Immature natural killer cell (primary cell): ENCODE results near the gene OR2A12. TPM values are rescaled to one million over a fixed set of nuclear protein-coding genes. Genes with fewer than 3 reads are reported as not detected.
"Not testable (repeated sequence)": the region's sequence is repeated elsewhere in the genome, so short reads cannot be mapped to it uniquely, and the experiment has no call there.

Source experiments
- DNase-seq, 3 donors: peaks; one replicate each; pipeline ENCODE4 v3.0.0; 2022; ENCODE audit warnings: mixed read lengths in 1 of 3
- H3K27ac Mint-ChIP-seq, 6 donors: one replicate each; pipeline ENCODE4 v1.8.0; 2020; ENCODE audit warnings: mixed read lengths in 6 of 6, mild to moderate bottlenecking in 5 of 6, inconsistent platforms in 4 of 6, moderate library complexity in 3 of 6
- H3K27me3 Mint-ChIP-seq, 3 donors: one replicate each; pipeline ENCODE4 v1.8.0; 2020 to 2021; ENCODE audit warnings: low read depth in 3 of 3, mild to moderate bottlenecking in 3 of 3, mixed read lengths in 3 of 3, moderate library complexity in 3 of 3, inconsistent platforms in 1 of 3
- H3K36me3 Mint-ChIP-seq, 3 donors: one replicate each; pipeline ENCODE4 v1.8.0; 2020; ENCODE audit warnings: mixed read lengths in 3 of 3, inconsistent platforms in 2 of 3, mild to moderate bottlenecking in 2 of 3
- H3K4me1 Mint-ChIP-seq, 2 donors: one replicate each; pipeline ENCODE4 v1.8.0; 2020; ENCODE audit warnings: inconsistent platforms in 2 of 2, mild to moderate bottlenecking in 2 of 2, mixed read lengths in 2 of 2, moderate library complexity in 1 of 2
- H3K4me3 Mint-ChIP-seq, 5 donors: one replicate each; pipeline ENCODE4 v1.8.0; 2020; ENCODE audit warnings: mild to moderate bottlenecking in 5 of 5, mixed read lengths in 5 of 5, inconsistent platforms in 3 of 5, moderate library complexity in 3 of 5
- H3K9me3 Mint-ChIP-seq, 6 donors: one replicate each; pipeline ENCODE4 v1.8.0; 2020; ENCODE audit warnings: mild to moderate bottlenecking in 6 of 6, mixed read lengths in 6 of 6, inconsistent platforms in 4 of 6, moderate library complexity in 3 of 6
- polyA plus RNA-seq, 3 donors: library from polyadenylated mRNA; unstranded; fragments of 300-500 nt; fragmentation: Illumina TruSeq; gene quantifications; one replicate each; pipeline ENCODE4 v1.2.3, GENCODE V29; 2021

The OR2A12 gene, protein sequence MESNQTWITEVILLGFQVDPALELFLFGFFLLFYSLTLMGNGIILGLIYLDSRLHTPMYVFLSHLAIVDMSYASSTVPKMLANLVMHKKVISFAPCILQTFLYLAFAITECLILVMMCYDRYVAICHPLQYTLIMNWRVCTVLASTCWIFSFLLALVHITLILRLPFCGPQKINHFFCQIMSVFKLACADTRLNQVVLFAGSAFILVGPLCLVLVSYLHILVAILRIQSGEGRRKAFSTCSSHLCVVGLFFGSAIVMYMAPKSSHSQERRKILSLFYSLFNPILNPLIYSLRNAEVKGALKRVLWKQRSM
- polyA plus RNA-seq, result not detected

- Mint-ChIP-seq H3K4me1 (no peaks in the 10 kb centered on the region), H3K27me3 (peaks cover 0 to 2% (median 0%) of the 10 kb centered on the region in 3 donors), H3K36me3 (no peaks in the 10 kb centered on the region), H3K27ac (no peak within 1 kb of the TSS), H3K4me3 (no peak within 1 kb of the TSS), H3K9me3 (peaks cover 0 to 8% (median 0%) of the 10 kb centered on the region in 6 donors)
- no peak for DNase-seq
These were observed at the start of gene OR2A12 for GRCh38 chr7:144085978-144086377. Gene OR2A12, plus strand, starts transcription at chr7:144086278. Its CDS starts 8,830 bp downstream, at chr7:144095108.

- no peak overlapping the region for H3K27ac Mint-ChIP-seq
- H3K36me3 Mint-ChIP-seq, result no peaks in the 10 kb centered on the region
- no peaks in the 10 kb centered on the region for H3K4me1 Mint-ChIP-seq
- no peak overlapping the region for H3K4me3 Mint-ChIP-seq
- no peak for DNase-seq
- peaks cover 0 to 8% (median 0%) of the 10 kb centered on the region in 6 donors for H3K9me3 Mint-ChIP-seq
- H3K27me3 Mint-ChIP-seq, result peaks cover 1 to 11% (median 4%) of the 10 kb centered on the region in 3 donors
These were observed 49.7 kb upstream of the OR2A12 start for GRCh38 chr7:144036302-144036885.

GRCh38 chr7:144037414-144038035, 48.6 kb upstream of the OR2A12 start:
- H3K36me3 Mint-ChIP-seq, result no peaks in the 10 kb centered on the region
- peaks cover 0 to 8% (median 0%) of the 10 kb centered on the region in 6 donors for H3K9me3 Mint-ChIP-seq
- DNase-seq, result no peak
- no peak overlapping the region for H3K27ac Mint-ChIP-seq
- H3K27me3 Mint-ChIP-seq, result peaks cover 1 to 9% (median 4%) of the 10 kb centered on the region in 3 donors
- H3K4me1 Mint-ChIP-seq, result no peaks in the 10 kb centered on the region
- H3K4me3 Mint-ChIP-seq, result no peak overlapping the region

DNA sequence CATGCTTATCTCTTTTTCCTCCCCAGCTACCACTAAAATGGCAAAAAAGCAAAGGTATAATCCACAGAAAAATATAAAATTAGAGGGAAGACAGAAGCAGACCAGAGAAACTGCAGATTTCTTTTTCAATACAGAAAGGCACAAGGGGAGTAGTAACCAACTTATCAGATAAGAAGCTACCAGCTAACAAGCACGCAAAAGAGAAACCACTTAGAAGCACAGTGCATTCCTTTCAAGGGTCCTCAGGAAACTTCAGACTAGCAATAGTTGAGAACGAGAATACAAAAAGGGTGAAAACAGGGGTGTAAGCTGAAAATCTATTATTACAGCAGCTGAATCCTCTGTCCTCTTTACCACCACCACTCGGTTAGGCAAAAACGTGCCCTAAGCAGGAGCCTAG, 47.2 kb upstream of the OR2A12 start:
- no peak for DNase-seq
- peaks cover 0 to 8% (median 0%) of the 10 kb centered on the region in 6 donors for H3K9me3 Mint-ChIP-seq
- no peak overlapping the region for H3K27ac Mint-ChIP-seq
- H3K36me3 Mint-ChIP-seq, result no peaks in the 10 kb centered on the region
- H3K27me3 Mint-ChIP-seq, result peaks cover under 1 to 7% (median 1%) of the 10 kb centered on the region in 3 donors
- no peaks in the 10 kb centered on the region for H3K4me1 Mint-ChIP-seq
- H3K4me3 Mint-ChIP-seq, result no peak overlapping the region

- Mint-ChIP-seq H3K4me3 (no peak within 1 kb of the TSS), H3K36me3 (no peaks in the 10 kb centered on the region), H3K9me3 (peaks cover 0 to 5% (median 0%) of the 10 kb centered on the region in 6 donors), H3K4me1 (no peaks in the 10 kb centered on the region), H3K27ac (no peak within 1 kb of the TSS), H3K27me3 (peaks cover 0 to 8% (median 2%) of the 10 kb centered on the region in 3 donors)
- DNase-seq, result no peak
These were observed 37.4 kb upstream of the OR2A12 start, which contains the start of gene OR2A5 for GRCh38 chr7:144048648-144049047. Gene OR2A5, plus strand, starts transcription at chr7:144048948. Its CDS starts 1,454 bp downstream, at chr7:144050402.

DNA sequence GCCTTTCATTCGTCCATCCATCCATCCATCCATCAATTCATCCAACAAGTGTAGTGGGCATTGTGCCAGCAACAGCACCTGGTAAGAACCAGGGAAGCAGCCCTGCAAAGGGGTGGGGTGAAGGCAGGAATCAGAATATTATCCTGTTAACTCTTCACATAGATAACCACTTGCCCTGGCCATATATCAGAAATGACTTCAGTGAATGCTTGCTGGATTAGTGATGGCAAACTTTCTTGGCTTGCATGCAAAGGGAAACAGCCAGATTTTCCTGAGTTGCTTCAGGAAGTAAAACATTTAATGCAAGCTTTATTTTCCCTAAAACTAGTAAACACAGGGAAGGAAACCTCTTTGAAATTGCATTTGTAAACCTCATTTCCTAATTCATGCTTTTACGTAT, 36.6 kb upstream of the OR2A12 start:
- DNase-seq, result no peak
- H3K4me3 Mint-ChIP-seq, result no peak overlapping the region
- no peaks in the 10 kb centered on the region for H3K36me3 Mint-ChIP-seq
- no peak overlapping the region for H3K27ac Mint-ChIP-seq
- H3K9me3 Mint-ChIP-seq, result peaks cover 0 to 5% (median 0%) of the 10 kb centered on the region in 6 donors
- H3K27me3 Mint-ChIP-seq, result peaks cover 2 to 8% (median 2%) of the 10 kb centered on the region in 3 donors
- H3K4me1 Mint-ChIP-seq, result no peaks in the 10 kb centered on the region

DNA sequence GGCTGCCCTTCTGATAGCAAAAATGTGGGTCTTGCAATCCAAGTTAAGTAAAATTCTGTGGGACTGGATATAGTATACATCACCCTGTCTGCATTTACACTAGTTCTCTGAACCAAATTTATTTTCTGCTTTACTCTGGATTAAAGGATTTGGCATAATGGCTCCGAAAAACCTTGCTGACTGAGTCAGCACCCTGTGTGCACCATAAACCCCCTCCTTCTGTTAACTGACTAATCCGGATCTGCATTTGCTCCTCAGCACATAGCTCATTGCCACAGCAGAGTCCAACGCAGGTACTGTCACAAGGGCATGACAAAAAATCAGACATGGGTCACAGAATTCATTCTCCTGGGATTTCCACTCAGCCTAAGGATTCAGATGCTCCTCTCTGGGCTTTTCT, 36.0 kb upstream of the OR2A12 start:
- no peak overlapping the region for H3K27ac Mint-ChIP-seq
- peaks cover 2 to 8% (median 2%) of the 10 kb centered on the region in 3 donors for H3K27me3 Mint-ChIP-seq
- no peak overlapping the region for H3K4me3 Mint-ChIP-seq
- H3K9me3 Mint-ChIP-seq, result peaks cover 0 to 5% (median 0%) of the 10 kb centered on the region in 6 donors
- H3K4me1 Mint-ChIP-seq, result no peaks in the 10 kb centered on the region
- H3K36me3 Mint-ChIP-seq, result no peaks in the 10 kb centered on the region
- DNase-seq, result no peak

DNA sequence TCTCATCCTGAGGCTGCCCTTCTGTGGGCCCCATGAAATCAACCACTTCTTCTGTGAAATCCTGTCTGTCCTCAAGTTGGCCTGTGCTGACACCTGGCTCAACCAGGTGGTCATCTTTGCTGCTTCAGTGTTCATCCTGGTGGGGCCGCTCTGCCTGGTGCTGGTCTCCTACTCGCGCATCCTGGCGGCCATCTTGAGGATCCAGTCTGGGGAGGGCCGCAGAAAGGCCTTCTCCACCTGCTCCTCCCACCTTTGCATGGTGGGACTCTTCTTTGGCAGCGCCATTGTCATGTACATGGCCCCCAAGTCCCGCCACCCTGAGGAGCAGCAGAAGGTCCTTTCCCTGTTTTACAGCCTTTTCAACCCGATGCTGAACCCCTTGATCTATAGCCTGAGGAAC, 35.2 kb upstream of the OR2A12 start:
- H3K36me3 Mint-ChIP-seq, H3K4me1 Mint-ChIP-seq, H3K27ac Mint-ChIP-seq, H3K27me3 Mint-ChIP-seq, H3K4me3 Mint-ChIP-seq, DNase-seq, H3K9me3 Mint-ChIP-seq: not testable (repeated sequence)

GRCh38 chr7:144057954-144058353, 28.1 kb upstream of the OR2A12 start:
- Mint-ChIP-seq H3K4me1 (no peaks in the 10 kb centered on the region), H3K9me3 (peaks cover 0 to 5% (median 1%) of the 10 kb centered on the region in 6 donors), H3K36me3 (peaks cover 0 to 2% (median 0%) of the 10 kb centered on the region in 3 donors), H3K4me3 (no peak overlapping the region), H3K27ac (no peak overlapping the region), H3K27me3 (peaks cover 2 to 5% (median 4%) of the 10 kb centered on the region in 3 donors)
- no peak for DNase-seq

DNA sequence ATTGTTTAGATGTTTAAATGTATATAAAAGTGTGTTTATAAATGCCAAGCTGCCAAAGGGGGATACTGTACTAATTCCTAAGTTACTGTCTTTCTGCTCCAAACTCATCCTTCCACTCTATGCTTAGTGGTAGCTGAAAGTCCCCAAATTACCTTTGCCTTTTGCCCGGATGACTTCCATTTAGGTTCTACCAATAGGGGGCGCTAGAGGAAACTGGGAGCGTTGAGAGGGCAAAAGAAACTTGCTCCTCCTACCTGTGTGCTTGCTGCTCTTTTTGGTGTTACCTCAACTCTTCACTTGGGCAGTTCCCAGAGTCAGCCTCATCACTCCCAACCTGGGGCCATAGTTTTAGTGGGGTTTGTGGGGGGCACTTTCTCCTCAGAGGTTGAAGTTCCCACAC, 22.4 kb upstream of the OR2A12 start:
- Mint-ChIP-seq H3K4me1 (no peaks in the 10 kb centered on the region), H3K27me3 (peaks cover 0 to 15% (median 3%) of the 10 kb centered on the region in 3 donors), H3K4me3 (no peak overlapping the region), H3K36me3 (no peaks in the 10 kb centered on the region), H3K9me3 (peaks cover 0 to 5% (median under 1%) of the 10 kb centered on the region in 6 donors), H3K27ac (no peak overlapping the region)
- no peak for DNase-seq

GRCh38 chr7:144069511-144069910, 16.6 kb upstream of the OR2A12 start, which contains the start of gene OR2A25:
Gene OR2A25, plus strand, starts transcription at chr7:144069811. Its CDS starts 4,409 bp downstream, at chr7:144074220.
- no peak within 1 kb of the TSS for H3K4me3 Mint-ChIP-seq
- peaks cover 0 to 3% (median 2%) of the 10 kb centered on the region in 3 donors for H3K27me3 Mint-ChIP-seq
- no peak within 1 kb of the TSS for H3K27ac Mint-ChIP-seq
- no peaks in the 10 kb centered on the region for H3K4me1 Mint-ChIP-seq
- H3K36me3 Mint-ChIP-seq, result no peaks in the 10 kb centered on the region
- H3K9me3 Mint-ChIP-seq, result peaks cover 0 to 2% (median 0%) of the 10 kb centered on the region in 6 donors
- no peak for DNase-seq

DNA sequence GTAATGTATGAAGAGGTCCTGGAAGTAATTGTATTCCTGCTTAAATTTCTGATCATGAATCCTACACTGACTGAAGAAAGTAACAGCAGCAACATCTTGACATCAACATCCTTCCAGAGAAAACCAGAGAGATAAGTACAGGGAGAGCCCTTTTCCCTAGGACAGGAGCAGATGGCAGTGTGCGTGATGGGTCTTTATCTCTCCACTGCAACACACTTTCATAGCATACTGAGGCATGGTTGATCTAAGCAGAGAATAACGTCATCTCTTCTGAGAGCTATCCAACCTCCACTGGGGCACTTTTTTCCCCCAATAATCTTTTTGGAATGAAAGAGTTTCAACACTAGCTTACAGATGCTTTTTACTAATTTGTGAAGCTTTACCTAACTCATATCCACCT, 16.1 kb upstream of the OR2A12 start:
- no peaks in the 10 kb centered on the region for H3K36me3 Mint-ChIP-seq
- H3K4me3 Mint-ChIP-seq, result no peak overlapping the region
- H3K27me3 Mint-ChIP-seq, result peaks cover 0 to 3% (median 2%) of the 10 kb centered on the region in 3 donors
- no peak for DNase-seq
- no peak overlapping the region for H3K27ac Mint-ChIP-seq
- peaks cover 0 to 2% (median 0%) of the 10 kb centered on the region in 6 donors for H3K9me3 Mint-ChIP-seq
- H3K4me1 Mint-ChIP-seq, result no peaks in the 10 kb centered on the region

DNA sequence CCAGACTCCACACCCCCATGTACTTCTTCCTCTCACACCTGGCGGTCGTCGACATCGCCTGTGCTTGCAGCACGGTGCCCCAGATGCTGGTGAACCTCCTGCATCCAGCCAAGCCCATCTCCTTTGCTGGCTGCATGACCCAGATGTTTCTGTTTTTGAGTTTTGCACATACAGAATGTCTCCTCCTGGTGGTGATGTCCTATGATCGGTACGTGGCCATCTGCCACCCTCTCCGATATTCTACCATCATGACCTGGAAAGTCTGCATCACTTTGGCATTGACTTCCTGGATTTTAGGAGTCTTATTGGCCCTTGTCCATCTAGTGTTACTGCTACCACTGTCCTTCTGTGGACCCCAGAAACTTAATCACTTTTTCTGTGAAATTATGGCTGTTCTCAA, 11.7 kb upstream of the OR2A12 start:
- no peak overlapping the region for H3K27ac Mint-ChIP-seq
- no peaks in the 10 kb centered on the region for H3K4me1 Mint-ChIP-seq
- no peak overlapping the region for H3K4me3 Mint-ChIP-seq
- no peak for DNase-seq
- H3K36me3 Mint-ChIP-seq, result no peaks in the 10 kb centered on the region
- peaks cover 0 to 4% (median 0%) of the 10 kb centered on the region in 6 donors for H3K9me3 Mint-ChIP-seq
- H3K27me3 Mint-ChIP-seq, result peaks cover 0 to 4% (median 2%) of the 10 kb centered on the region in 3 donors

GRCh38 chr7:144086730-144087129, 652 bp downstream of the OR2A12 start:
- H3K4me3 Mint-ChIP-seq, result no peak overlapping the region
- no peak overlapping the region for H3K27ac Mint-ChIP-seq
- H3K36me3 Mint-ChIP-seq, result no peaks in the 10 kb centered on the region
- peaks cover 0 to 2% (median 0%) of the 10 kb centered on the region in 3 donors for H3K27me3 Mint-ChIP-seq
- H3K4me1 Mint-ChIP-seq, result no peaks in the 10 kb centered on the region
- peaks cover 0 to 9% (median 4%) of the 10 kb centered on the region in 6 donors for H3K9me3 Mint-ChIP-seq
- no peak for DNase-seq
